DMS53 treated with DMSO at 0.1 percent for 48 hours (cell line): Measurements from ENCODE around the gene CABP7.
"Not testable (repeated sequence)": the region's sequence is repeated elsewhere in the genome, so short reads cannot be mapped to it uniquely, and the experiment has no call there.

Experiments used
- DNase-seq: peaks from one replicate; lab custom pipeline; 2025; ENCODE audit not compliant: unreplicated experiment; lab: John Stamatoyannopoulos, UW

CABP7 gene

DNA sequence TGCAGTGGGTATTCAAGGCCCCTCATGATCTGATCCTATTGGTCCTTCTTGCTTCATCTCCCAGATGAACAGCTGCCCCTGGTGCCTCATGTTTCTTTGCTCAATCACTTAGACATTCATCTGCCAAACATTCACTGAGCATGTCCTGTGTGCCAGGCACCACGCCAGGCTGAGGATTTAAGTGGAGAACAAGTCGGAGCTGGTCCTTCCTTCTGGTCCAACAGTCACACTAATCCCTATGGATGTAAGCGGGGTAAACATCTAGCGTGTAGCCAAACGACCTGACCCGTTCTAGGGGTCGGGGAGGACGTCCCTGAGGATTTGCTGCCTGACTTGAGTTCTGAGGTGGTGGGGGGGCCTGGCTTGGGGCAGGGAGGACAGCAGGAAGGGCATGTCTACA is 25.1 kb downstream of the CABP7 start:
- DNase-seq = peak; percentile 24

- DNase-seq = no peak
Measured at GRCh38 chr22:29747832-29748231, 28.0 kb downstream of the CABP7 start.

DNA sequence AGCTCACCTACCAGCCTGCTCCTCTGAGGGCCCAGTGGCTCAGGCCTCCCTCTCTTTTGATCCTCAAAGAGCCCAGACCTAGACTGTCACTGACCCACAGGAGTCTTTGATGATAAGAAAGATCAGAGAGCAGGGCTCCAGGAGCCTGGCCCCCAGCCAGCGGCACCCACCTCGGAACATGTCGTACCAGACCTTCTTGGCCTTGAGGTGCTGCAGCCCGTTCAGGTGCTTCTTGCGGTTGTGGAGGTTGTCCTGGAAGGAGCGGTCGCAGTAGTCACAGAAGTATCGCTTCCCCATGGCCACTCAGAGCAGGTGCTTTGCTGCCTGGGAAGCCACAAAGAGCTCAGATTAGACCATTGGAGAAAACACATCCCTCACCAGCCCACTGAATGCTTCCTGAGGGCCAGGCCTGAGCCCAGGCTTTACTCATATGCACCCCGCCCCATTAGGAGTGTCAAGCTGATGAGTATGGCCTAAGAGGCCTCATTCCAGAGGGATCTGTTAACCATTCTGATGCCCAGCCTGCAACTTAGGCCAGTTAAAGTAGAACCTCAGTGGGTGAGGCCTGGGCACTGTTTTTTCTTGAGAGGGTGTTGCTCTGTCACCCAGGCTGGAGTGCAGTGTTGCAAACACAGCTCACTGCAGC is 28.6 kb downstream of the CABP7 start:
- no peak for DNase-seq

- DNase-seq = no peak
Measured at GRCh38 chr22:29750029-29750428, 30.2 kb downstream of the CABP7 start.

- DNase-seq = no peak
Measured at GRCh38 chr22:29750559-29751538, 31.0 kb downstream of the CABP7 start.

- DNase-seq = no peak
Measured at GRCh38 chr22:29751669-29752068, 31.9 kb downstream of the CABP7 start.

DNA sequence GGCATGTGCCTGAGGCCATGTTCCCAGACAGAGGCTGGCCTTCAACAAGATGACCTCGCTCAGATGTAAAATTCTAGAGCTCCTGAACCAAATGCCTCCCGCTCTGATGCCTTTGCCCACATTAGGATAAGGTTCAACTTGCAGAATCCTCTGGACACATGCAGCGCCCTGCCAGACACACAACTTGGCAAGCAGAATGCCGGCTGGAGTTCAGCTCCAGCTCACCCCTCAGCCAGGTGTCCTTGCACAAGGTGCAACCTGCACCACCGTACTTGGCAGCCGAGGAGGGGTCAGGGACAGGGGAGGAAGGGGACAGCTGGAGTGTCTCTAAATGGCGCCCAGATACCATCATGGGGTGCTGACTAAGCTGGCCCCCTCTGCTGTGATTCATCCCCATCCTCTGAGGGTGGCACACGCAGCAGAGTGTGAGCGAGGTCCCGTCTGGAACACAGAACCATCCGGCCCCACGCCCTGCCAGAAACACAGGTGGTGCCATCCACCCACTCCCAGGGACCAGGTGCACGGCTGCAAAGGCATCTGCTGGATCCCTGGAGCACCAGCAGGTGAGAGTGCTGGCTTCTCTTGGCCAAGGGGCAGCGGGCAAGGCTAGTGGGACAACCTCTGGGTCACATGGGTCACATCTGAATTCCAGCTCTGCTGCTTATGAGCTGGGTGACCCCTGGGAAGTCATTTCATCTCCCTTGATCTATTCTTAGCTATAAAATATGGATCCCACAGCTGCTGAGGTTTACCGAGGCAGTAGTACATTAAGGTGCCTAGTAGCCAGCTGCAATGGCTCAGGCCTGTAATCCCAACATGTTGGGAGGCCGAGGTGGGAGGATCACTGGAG is 34.2 kb downstream of the CABP7 start:
- DNase-seq = no peak

DNA sequence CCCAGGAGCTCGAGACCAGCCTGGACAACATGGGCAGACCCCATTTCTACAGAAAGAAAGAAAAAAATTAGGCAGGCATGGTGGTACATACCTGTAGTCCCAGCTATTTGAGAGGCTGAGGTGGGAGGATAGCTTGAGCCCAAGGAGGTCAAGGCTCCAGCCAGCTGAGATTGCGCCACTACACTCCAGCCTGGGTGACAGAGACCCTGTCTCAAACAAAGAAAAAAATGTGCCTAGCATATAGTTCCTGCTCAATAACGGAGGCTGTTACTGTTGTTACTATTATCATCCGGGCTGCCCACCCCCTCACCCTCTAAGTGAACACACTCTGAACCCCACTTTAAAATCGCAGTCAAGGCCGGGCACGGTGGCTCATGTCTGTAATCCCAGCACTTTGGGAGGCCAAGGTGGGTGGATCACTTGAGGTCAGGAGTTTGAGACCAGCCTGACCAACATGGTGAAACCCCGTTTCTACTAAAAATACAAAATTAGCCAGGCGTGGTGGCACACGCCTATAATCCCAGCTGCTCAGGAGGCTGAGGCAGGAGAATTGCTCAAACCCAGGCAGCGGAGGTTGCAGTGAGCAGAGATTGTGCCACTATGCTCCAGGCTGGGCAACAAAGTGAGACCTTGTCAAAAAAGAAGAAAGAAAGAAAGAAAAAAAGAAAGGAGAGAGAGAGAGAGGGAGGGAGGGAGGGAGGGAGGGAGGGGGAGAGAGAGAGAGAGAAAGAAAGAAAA is 35.0 kb downstream of the CABP7 start:
- not testable (repeated sequence) for DNase-seq

DNA sequence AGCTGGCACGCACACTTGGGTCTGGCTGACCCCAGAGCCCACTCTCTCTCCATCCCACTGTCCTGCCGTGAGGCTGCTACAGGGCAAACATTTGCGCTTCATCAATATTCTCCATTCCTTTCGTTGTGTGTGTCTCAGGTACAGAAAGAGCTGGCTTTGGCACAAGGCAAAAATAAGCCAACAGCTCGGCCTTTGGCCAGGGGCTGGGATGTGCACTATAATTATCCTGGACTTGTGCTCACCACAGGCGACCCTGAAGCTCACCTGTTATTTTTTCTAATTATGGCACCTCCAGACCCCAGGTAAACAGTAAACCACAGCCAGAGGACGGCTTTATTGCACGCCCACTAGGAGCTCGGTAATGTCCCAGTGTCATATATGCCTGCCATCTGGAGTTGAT is 36.1 kb downstream of the CABP7 start:
- no peak for DNase-seq

DNA sequence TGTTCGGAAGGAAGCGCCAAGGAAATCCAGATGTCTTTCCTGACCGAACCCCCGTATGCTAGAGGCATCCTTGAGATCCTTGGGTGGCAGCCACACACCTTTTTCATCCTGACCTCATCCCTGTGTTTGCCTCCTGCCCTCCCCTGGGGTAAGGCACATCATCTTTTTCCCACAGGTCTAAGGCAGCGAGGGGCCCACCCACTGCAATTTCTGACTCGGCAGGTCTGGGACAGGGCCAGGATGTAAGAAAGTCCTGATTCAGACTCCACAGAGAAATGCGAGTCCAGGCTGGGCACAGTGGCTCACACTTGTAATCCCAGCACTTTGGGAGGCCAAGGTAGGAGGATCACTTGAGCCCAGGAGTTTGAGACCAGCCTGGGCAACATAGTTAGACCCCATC is 36.5 kb downstream of the CABP7 start:
- no peak for DNase-seq

- no peak for DNase-seq
Measured at GRCh38 chr22:29757096-29757495, 37.3 kb downstream of the CABP7 start.

- DNase-seq = no peak
Measured at GRCh38 chr22:29758068-29758622, 38.3 kb downstream of the CABP7 start.

DNA sequence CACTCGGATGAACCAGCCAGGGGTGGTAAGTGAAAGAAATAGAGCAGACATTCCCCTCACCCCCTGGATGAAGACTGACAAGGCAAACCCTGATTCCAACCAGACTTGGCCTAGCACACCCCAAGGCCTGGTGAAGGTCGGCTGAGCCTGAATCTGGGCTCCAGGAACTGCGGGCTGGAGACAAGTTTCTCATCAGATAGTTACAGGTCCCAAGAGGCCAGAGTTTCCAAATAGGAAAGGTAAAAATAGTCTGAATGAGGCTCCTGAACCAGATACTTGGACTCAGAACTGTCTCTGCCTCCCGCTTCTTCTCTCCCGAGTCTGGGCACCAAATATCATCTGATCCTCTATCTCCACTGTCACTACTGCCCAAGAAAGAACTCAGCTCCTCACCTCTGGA is 39.2 kb downstream of the CABP7 start:
- no peak for DNase-seq

DNA sequence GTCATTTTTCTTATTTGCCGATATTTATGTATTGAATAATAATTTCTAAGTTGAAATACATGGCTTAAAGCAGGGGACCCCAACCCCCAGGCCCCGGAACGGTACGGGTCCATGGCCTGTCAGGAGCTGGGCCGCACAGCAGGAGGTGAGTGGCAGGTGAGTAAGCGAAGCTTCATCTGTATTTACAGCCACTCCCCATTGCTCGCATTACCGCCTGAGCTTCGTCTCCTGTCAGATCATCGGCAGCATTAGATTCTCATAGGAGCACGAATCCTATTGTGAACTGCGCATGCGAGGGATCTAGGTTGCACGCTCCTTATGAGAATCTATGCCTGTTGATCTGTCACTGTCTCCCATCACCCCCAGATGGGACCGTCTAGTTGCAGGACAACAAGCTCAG is 42.5 kb downstream of the CABP7 start:
- DNase-seq = peak; percentile 50

- no peak for DNase-seq
Measured at GRCh38 chr22:29765905-29766631, 46.3 kb downstream of the CABP7 start.

DNA sequence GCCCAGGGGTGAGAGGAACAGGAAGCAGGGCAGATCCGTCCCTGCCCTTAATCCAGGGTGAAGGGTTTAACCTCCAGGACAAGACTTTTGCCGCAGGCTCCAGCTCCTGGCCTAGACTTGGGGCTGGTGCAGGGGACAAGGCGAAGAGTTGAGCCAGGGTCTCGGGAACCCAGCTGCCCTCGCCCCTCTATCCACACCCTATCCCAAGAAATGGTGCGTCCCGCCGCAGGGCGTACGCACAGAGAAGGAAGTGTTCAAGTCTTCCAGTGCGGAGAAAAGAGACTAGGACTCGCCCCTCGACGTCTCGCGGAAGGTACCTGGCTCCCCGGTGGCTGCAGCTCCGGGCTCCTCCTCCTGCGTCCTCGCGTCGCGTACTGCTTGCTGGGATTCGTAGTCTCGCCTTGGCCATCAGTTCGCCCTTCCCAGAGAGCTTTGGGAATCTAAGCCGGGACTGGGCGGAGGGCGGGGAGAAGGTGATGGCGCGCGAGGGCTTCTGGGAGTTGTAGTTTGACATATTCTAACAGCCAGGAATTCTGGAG is 46.9 kb downstream of the CABP7 start, which contains the start of gene ZMAT5:
Gene ZMAT5 (minus strand): TSS at position 376 of the 539 bp plus-strand sequence. CDS start 18,463 bp downstream, outside the sequence.
- peak; percentile 79 for DNase-seq

DNA sequence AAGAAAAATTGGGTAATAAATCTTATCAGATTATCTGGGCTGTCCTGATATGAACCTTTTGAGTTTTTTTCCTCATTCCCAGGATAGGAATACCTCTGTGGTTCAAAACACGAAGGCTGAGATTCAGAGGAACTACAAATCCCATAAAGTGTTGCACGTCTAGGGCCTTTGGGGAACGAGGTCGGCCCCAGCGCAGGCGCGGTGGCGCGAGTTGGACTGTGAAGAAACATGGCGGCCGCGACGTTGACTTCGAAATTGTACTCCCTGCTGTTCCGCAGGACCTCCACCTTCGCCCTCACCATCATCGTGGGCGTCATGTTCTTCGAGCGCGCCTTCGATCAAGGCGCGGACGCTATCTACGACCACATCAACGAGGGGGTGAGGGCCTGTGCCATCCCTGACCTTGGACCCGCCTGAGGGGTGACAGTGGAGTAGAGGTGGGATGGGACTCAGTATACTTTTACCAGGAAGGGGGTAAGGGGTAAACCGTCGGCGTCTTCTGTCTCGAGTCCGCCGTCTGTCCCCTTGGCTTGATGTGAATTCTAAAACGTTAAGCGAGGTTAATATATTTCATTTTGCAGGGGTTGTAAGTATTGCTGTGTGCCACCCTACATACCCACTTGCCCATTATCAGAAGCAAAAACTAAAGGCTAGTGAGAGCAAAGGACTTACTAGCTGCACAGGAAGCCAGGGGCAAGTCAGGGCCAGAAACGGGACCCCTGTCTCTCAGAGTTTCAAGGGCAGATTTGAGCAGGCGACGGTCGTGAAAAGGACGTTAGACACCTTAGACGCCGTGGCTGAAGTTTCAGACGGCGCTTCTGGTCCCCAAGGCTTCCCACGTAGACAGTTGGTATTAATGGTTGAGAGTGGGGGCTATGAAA is 47.6 kb downstream of the CABP7 start, which contains the start of gene UQCR10:
Gene UQCR10 (plus strand): TSS at position 199 of the 881 bp plus-strand sequence. CDS start 30 bp downstream, at position 229.
- peak; percentile 47 for DNase-seq

- no peak for DNase-seq
Measured at GRCh38 chr22:29768052-29768693, 48.4 kb downstream of the CABP7 start.
